Stimulated activated CD4-positive, alpha-beta T cell treated with anti-CD3 and anti-CD28 coated beads, Interleukin-15, amount 100 ng/mL, for 48 hours (primary cell): Measurements from ENCODE around the gene AQP6.

Experiments used
- DNase-seq, 2 donors: peaks; one replicate each; pipeline ENCODE4 v3.0.0-alpha.2; 2020; ENCODE audit warnings: low read depth in 2 of 2

The AQP6 gene

GRCh38 chr12:49972641-49973360 lies at the start of gene AQP6:
AQP6 (plus strand) TSS chr12:49972947; CDS start chr12:49973174, 227 bp downstream.
- no peak for DNase-seq

- no peak for DNase-seq
Measured at GRCh38 chr12:49923035-49923644, 49.6 kb upstream of the AQP6 start.

GRCh38 chr12:49923880-49924556 lies 48.7 kb upstream of the AQP6 start:
- no peak for DNase-seq

GRCh38 chr12:49924628-49925246 lies 48.0 kb upstream of the AQP6 start:
- no peak for DNase-seq

- DNase-seq, result no peak
Measured at GRCh38 chr12:49925433-49926204, 47.1 kb upstream of the AQP6 start.

GRCh38 chr12:49928471-49928870 lies 44.3 kb upstream of the AQP6 start:
- no peak for DNase-seq

GRCh38 chr12:49929581-49929980 lies 43.2 kb upstream of the AQP6 start:
- no peak for DNase-seq

GRCh38 chr12:49930515-49931288 lies 42.0 kb upstream of the AQP6 start:
- DNase-seq, result no peak

GRCh38 chr12:49932023-49932422 lies 40.7 kb upstream of the AQP6 start:
- no peak for DNase-seq

- DNase-seq, result no peak
Measured at GRCh38 chr12:49932533-49933130, 40.1 kb upstream of the AQP6 start.

- DNase-seq, result no peak
Measured at GRCh38 chr12:49933796-49934195, 39.0 kb upstream of the AQP6 start.

- no peak for DNase-seq
Measured at GRCh38 chr12:49934505-49934904, 38.2 kb upstream of the AQP6 start.

- no peak for DNase-seq
Measured at GRCh38 chr12:49936925-49937324, 35.8 kb upstream of the AQP6 start.

GRCh38 chr12:49937639-49938300 lies 35.0 kb upstream of the AQP6 start:
- no peak for DNase-seq

- DNase-seq, result no peak
Measured at GRCh38 chr12:49939307-49939706, 33.4 kb upstream of the AQP6 start.

GRCh38 chr12:49939707-49940106 lies 33.0 kb upstream of the AQP6 start:
- no peak for DNase-seq

GRCh38 chr12:49941556-49942511 lies 30.9 kb upstream of the AQP6 start:
- DNase-seq, result no peak

GRCh38 chr12:49942512-49942893 lies 30.2 kb upstream of the AQP6 start:
- no peak for DNase-seq
